HFFc6 (cell line): Measurements from ENCODE around the gene TENT4B. TPM values are rescaled to one million over a fixed set of nuclear protein-coding genes. Genes with fewer than 3 reads are reported as not detected.

Source experiments
- DNase-seq: peaks from one replicate; pipeline ENCODE4 v3.0.0-alpha.2; 2018
- H3K27ac Mint-ChIP-seq: 2 replicates; pipeline ENCODE4 v1.8.0; 2020; ENCODE audit warnings: mild to moderate bottlenecking, mixed read lengths
- H3K27me3 Mint-ChIP-seq: 2 replicates; pipeline ENCODE4 v1.8.0; 2021; ENCODE audit warnings: mild to moderate bottlenecking, moderate library complexity, mixed read lengths; ENCODE audit not compliant: insufficient read depth
- H3K36me3 Mint-ChIP-seq: 2 replicates; pipeline ENCODE4 v1.8.0; 2021; ENCODE audit warnings: low read depth, mixed read lengths
- H3K4me1 Mint-ChIP-seq: 2 replicates; pipeline ENCODE4 v1.8.0; 2020; ENCODE audit warnings: low read depth, mixed read lengths
- H3K4me3 Mint-ChIP-seq: 2 replicates; pipeline ENCODE4 v1.8.0; 2020; ENCODE audit warnings: mild to moderate bottlenecking, moderate library complexity, mixed read lengths
- H3K9me3 Mint-ChIP-seq: 2 replicates; pipeline ENCODE4 v1.8.0; 2020; ENCODE audit warnings: mild to moderate bottlenecking, mixed read lengths
- total RNA-seq, 6 experiments: library from RNA; stranded (reverse); fragmentation: NEBNext Ultra II Directional; extraction: Animal tissue kit (Norgen Biotek cat#: 25700); gene quantifications; 2 replicates in 1 of 6; 3 replicates in 5 of 6; pipeline ENCODE4 v1.2.3, GENCODE V29; 2021
- TF ChIP-seq, protein P1 (sequence below): fragments of 200-600 bp; sonication (generic); IDR thresholded peaks from 2 replicates; pipeline ENCODE4 v1.5.0; 2021; ENCODE audit warnings: antibody characterized with exemption, mild to moderate bottlenecking

TENT4B gene
- total RNA-seq, 6 experiments from 2014 or later, result 19.4 to 23.0 (median 21.6) TPM

DNA sequence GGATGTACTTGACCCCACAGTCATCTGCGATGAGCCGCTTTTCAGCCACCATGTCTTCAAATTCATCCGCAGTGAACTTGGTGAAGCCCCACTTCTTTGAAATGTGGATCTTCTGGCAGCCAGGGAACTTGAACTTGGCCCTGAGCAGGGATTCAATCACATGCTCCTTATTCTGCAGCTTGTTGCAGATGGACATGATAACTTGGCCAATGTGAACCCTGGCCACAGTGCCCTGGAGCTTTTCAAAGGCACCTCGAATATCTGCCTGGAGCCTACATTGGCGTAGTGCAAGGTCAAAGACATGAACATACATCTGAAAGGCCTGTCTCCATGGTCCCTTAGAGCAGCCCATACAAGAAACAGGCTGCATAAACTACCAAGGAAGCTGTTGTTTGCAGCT is 1.8 kb upstream of the TENT4B start:
- TF ChIP-seq, protein P1, sequence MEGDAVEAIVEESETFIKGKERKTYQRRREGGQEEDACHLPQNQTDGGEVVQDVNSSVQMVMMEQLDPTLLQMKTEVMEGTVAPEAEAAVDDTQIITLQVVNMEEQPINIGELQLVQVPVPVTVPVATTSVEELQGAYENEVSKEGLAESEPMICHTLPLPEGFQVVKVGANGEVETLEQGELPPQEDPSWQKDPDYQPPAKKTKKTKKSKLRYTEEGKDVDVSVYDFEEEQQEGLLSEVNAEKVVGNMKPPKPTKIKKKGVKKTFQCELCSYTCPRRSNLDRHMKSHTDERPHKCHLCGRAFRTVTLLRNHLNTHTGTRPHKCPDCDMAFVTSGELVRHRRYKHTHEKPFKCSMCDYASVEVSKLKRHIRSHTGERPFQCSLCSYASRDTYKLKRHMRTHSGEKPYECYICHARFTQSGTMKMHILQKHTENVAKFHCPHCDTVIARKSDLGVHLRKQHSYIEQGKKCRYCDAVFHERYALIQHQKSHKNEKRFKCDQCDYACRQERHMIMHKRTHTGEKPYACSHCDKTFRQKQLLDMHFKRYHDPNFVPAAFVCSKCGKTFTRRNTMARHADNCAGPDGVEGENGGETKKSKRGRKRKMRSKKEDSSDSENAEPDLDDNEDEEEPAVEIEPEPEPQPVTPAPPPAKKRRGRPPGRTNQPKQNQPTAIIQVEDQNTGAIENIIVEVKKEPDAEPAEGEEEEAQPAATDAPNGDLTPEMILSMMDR, result no peak

DNA sequence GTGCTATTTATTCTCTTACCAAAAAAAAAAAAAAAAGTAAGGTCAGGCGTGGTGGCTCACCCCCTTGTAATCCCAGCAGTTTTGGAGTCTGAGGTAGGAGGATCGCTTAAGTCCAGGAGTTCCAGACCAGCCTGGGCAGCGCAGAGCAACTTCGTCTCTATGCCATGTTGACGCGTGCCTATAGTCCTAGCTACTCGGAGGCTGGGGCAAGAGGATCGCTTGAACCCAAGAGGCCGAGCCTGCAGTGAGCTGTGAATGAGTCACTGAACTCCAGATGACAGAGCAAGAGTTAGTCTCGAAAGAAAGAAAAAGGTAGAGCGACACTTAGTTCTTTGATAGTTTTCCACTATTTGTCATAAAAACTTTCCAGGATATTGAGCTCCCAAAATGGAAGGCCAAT is 1.4 kb upstream of the TENT4B start:
- H3K4me1 Mint-ChIP-seq, result peaks cover 34% of the 10 kb centered on the region
- H3K4me3 Mint-ChIP-seq, result peak overlapping the region; percentile 90
- H3K27ac Mint-ChIP-seq, result peak overlapping the region; percentile 94
- TF ChIP-seq, protein P1, result no peak
- peaks cover 12% of the 10 kb centered on the region; the same call in 1 of the 2 replicates for H3K36me3 Mint-ChIP-seq
- H3K9me3 Mint-ChIP-seq, result no peaks in the 10 kb centered on the region
- no peaks in the 10 kb centered on the region; the same call in 1 of the 2 replicates for H3K27me3 Mint-ChIP-seq
- DNase-seq, result no peak

More for the DNA sequence above, 1.8 kb upstream of the TENT4B start:
- DNase-seq, result no peak
- Mint-ChIP-seq H3K4me1 (peaks cover 32% of the 10 kb centered on the region), H3K27ac (no peak overlapping the region), H3K27me3 (no peaks in the 10 kb centered on the region; the same call in 1 of the 2 replicates), H3K9me3 (no peaks in the 10 kb centered on the region), H3K4me3 (no peak overlapping the region), H3K36me3 (peaks cover 12% of the 10 kb centered on the region; the same call in 1 of the 2 replicates)

DNA sequence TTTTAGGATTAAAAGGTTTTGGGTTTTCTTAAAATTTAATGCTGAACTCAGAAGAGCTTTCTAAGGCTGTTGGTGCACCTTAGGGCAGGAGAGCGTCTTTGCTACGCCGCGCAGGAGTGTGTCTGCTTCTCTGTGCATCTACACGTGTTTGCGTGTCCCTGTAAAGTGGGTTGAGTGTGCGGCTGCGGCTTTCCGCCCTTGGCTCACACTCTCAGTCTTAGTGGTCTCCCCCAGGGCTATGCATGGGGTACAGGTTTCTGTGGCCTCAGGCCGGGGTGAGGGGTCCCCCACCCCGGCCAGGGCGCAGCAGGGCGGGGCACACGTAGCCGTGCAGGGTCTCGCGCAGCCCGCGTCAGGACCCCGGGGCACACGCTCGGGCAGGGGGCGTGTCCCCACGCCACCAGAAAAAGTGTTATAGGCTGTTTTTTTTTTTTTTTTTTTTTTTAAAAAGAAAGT is 727 bp upstream of the TENT4B start:
- TF ChIP-seq, protein P1, result no peak
- no peaks in the 10 kb centered on the region; the same call in 1 of the 2 replicates for H3K27me3 Mint-ChIP-seq
- H3K36me3 Mint-ChIP-seq, result peaks cover 16% of the 10 kb centered on the region; the same call in 1 of the 2 replicates
- H3K4me1 Mint-ChIP-seq, result peaks cover 36% of the 10 kb centered on the region
- no peaks in the 10 kb centered on the region for H3K9me3 Mint-ChIP-seq
- DNase-seq, result no peak
- H3K27ac Mint-ChIP-seq, result peak overlapping the region; percentile 94
- H3K4me3 Mint-ChIP-seq, result peak overlapping the region; percentile 90

DNA sequence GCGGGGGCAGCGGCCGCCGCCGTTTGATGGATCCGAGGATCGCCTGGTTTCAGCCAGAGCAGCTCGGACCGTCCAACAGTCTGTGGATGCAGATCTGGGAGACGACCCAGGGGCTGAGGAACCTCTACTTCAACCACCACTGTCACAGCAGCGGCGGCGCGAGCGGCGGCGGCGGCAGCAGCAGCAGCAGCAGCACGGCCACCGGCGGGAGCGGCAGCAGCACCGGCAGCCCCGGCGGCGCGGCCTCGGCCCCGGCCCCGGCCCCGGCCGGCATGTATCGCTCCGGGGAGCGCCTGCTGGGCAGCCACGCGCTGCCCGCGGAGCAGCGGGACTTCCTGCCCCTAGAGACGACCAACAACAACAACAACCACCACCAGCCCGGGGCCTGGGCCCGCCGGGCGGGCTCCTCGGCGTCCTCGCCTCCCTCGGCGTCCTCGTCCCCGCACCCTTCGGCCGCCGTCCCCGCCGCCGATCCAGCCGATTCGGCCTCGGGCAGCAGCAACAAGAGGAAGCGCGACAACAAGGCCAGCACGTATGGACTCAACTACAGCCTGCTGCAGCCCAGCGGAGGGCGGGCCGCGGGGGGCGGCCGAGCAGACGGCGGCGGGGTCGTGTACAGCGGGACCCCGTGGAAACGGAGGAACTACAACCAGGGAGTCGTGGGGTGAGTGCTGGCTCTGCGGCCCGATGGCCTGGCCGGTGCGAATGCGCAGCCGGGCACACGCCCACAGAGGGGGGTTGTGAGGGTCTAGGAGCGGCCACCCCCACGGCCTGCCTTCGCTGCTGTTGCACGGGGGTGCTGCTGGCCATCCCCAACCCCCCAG is 702 bp downstream of the TENT4B start:
- peaks cover 20% of the 10 kb centered on the region; the same call in 1 of the 2 replicates for H3K36me3 Mint-ChIP-seq
- peak overlapping the region; percentile 58 for H3K27ac Mint-ChIP-seq
- no peak for DNase-seq
- H3K27me3 Mint-ChIP-seq, result no peaks in the 10 kb centered on the region; the same call in 1 of the 2 replicates
- H3K9me3 Mint-ChIP-seq, result no peaks in the 10 kb centered on the region
- peaks cover 44% of the 10 kb centered on the region for H3K4me1 Mint-ChIP-seq
- H3K4me3 Mint-ChIP-seq, result peak overlapping the region; percentile 91
- TF ChIP-seq, protein P1, result no peak

DNA sequence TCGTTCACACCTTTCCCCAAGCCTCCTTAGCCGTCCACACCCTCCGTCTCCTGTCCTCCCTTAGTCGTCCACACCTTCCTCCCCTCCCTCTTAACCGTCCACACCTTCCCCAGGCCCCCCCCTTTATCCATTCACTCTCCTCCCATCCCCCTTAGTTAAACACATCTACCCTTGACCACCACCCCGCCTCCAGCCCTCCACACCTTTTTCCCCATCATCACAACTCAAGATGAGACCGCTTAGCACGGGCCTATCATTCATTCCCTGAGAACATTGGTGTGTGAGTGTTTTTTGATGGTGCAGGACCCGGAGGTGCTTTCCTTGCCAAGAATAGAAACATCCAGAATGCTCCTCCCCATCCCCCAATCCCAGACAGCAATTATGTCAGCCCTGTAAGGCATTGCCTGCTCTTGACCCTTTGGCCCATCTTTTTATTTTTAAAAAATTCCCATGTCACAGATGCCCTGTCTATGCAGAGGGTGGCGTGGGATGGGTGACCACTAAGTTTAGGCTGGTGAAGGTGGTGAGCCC is 1.4 kb downstream of the TENT4B start:
- Mint-ChIP-seq H3K4me3 (peak overlapping the region; percentile 91), H3K27me3 (no peaks in the 10 kb centered on the region; the same call in 1 of the 2 replicates), H3K4me1 (peaks cover 50% of the 10 kb centered on the region), H3K27ac (peak overlapping the region; percentile 58), H3K36me3 (peaks cover 20% of the 10 kb centered on the region; the same call in 1 of the 2 replicates), H3K9me3 (no peaks in the 10 kb centered on the region)
- no peak for DNase-seq
- TF ChIP-seq, protein P1, result no peak
